ENCODE measurements around the gene ZDHHC13.

The ZDHHC13 gene

DNA sequence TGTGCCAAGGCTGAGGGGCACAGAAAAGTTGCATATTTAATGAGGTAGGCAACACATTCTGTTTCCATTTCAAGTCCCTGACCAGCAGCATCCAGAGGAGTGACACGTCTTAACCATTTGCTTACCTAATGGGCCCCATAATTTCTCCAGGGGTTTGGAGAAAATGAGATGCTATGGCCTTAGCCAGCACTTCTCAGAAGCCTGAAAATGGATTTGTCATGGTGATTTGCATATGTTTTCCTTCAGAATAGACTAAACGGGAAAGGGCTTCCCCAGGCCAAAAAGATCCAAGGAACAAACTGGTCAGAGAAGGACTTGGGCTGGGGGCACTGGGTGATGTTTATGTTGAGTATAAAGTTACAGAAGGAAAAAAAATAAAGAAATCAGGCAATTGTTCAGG lies 68.1 kb downstream of the ZDHHC13 start:
- no peaks in the 10 kb centered on the region for H3K36me3 ChIP-seq (ENCODE audit: control insufficient read depth, insufficient read depth, low read length)
- H3K4me3 ChIP-seq (ENCODE audit: low read length): no peak overlapping the region
- H3K27me3 ChIP-seq (ENCODE audit: control insufficient read depth, insufficient read depth, low read length): no peaks in the 10 kb centered on the region
- no peak overlapping the region for H3K27ac ChIP-seq (ENCODE audit: low read depth, low read length)
- H3K4me1 ChIP-seq (ENCODE audit: control insufficient read depth, insufficient read depth, low read length): no peaks in the 10 kb centered on the region
- no peak overlapping the region for H3K9ac ChIP-seq (ENCODE audit: low read length)

DNA sequence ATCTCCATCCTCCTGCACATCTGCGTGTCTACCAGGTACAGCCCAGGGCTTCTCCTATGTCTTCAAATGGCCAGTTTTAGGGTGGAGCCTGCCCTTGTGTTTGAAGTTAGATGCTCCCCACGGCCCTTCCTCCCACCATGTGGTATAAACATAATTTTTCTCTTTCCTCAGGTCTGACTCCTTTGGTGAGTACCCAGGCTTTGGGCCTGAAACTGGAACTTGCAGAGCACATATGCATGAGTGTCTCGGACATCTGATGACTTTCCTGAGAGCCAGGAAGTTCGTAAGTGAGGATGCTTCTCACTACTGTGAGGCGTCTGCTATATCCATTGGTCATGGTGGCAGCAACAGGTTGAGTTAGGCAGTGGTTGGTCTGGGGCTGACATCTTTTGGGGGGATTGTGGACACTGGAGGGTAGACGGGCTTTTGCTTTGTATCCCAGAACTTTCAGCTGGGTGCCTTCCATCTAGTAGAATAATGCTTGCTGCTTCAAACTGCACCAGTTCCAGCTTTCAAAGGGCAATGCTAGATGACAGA lies 68.6 kb downstream of the ZDHHC13 start:
- no peak overlapping the region for H3K4me3 ChIP-seq (ENCODE audit: low read length)
- H3K36me3 ChIP-seq (ENCODE audit: control insufficient read depth, insufficient read depth, low read length): no peaks in the 10 kb centered on the region
- H3K27ac ChIP-seq (ENCODE audit: low read depth, low read length): no peak overlapping the region
- H3K27me3 ChIP-seq (ENCODE audit: control insufficient read depth, insufficient read depth, low read length): no peaks in the 10 kb centered on the region
- H3K4me1 ChIP-seq (ENCODE audit: control insufficient read depth, insufficient read depth, low read length): no peaks in the 10 kb centered on the region
- no peak overlapping the region for H3K9ac ChIP-seq (ENCODE audit: low read length)

DNA sequence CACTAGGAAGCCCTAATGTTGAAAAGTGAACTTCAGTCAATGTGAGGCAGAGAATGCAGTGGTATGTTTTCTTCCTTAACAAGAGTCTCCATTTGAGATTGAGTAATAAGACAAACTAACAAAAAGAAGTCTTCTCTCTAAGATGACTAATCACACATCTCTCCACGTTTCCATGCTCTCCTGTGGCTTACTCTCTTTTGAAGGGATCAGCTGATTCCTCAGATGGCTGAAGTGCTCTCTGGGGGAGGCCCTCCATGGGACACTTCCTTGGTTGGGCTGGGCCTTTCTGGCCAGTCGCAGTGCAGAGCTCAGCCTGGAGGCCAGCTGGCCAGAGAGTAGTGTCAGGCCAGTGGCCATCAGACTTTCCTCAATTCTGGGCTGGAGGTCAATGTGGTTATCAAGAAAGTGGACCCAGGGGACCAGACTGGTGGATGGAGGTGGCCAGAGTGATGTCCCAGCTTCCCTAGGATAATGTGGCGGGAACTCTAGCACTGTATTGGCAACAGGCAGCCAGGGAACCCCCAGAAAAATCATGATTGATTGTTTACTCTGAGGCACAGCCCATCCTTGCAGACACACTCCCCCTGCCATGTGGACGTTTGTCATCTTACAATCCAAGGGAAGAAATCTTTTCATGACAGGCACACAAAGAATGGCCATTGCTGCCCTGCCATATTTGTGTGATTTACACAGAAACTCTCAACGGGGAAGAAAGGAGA lies 70.3 kb downstream of the ZDHHC13 start:
- Histone ChIP-seq H3K4me3 (ENCODE audit: low read length) (no peak overlapping the region), H3K27ac (ENCODE audit: low read depth, low read length) (no peak overlapping the region), H3K27me3 (ENCODE audit: control insufficient read depth, insufficient read depth, low read length) (no peaks in the 10 kb centered on the region), H3K4me1 (ENCODE audit: control insufficient read depth, insufficient read depth, low read length) (no peaks in the 10 kb centered on the region), H3K36me3 (ENCODE audit: control insufficient read depth, insufficient read depth, low read length) (no peaks in the 10 kb centered on the region), H3K9ac (ENCODE audit: low read length) (no peak overlapping the region)

DNA sequence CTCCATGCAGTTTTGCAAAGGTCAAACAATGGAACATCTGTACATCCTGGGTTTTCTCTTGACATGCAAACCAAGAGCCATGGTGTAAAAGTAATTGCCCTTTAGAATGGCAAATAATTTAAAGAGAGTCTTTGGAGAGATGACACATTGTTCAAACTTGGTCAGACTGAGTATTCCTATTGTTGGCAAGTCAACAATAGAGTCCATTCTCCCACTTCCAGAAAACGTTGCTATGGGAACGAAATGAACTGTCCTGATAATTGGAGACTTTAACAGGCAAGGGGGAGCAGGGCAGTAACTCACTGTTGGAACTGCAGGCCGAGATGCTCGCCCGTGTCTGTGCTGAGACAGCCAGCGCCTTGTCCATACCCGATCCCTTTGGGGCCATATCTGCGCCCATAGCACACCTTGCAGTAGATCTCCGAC lies 70.9 kb downstream of the ZDHHC13 start:
- no peaks in the 10 kb centered on the region for H3K4me1 ChIP-seq (ENCODE audit: control insufficient read depth, insufficient read depth, low read length)
- no peaks in the 10 kb centered on the region for H3K36me3 ChIP-seq (ENCODE audit: control insufficient read depth, insufficient read depth, low read length)
- H3K27me3 ChIP-seq (ENCODE audit: control insufficient read depth, insufficient read depth, low read length): no peaks in the 10 kb centered on the region
- H3K27ac ChIP-seq (ENCODE audit: low read depth, low read length): no peak overlapping the region
- H3K4me3 ChIP-seq (ENCODE audit: low read length): no peak overlapping the region
- no peak overlapping the region for H3K9ac ChIP-seq (ENCODE audit: low read length)

DNA sequence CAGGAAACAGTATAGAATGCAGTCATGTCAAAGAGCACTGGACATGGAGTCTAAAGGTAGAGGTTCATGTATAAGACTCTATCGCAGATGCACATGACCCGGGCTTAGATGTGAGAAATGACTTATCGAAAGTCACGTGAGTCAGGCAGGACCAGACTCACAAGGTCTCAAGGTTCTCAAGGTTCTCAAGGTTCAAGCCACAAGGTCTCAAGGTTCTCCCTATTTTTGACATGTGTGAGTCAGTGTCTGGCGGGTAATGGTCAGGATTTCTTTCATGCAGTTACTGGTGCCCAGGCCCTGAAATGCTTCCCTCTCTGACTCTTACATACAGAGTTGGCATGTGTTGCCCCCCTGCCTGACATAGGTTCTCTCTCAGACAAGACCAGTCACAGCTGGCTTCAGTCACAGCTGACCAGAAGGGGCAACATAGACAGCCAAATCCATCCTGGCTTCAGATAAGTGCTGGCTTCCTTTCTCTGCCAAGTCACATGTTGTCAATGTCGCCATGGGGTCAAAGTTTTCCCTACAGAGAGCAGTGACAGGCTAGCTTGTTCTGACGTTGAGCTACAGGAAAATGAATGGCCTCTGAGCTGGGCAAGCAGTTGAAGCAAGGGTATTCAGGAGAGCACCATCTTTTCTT lies 74.7 kb downstream of the ZDHHC13 start:
- no peak overlapping the region for H3K27ac ChIP-seq (ENCODE audit: low read depth, low read length)
- no peak overlapping the region for H3K9ac ChIP-seq (ENCODE audit: low read length)
- H3K4me3 ChIP-seq (ENCODE audit: low read length): no peak overlapping the region
- no peaks in the 10 kb centered on the region for H3K27me3 ChIP-seq (ENCODE audit: control insufficient read depth, insufficient read depth, low read length)
- H3K36me3 ChIP-seq (ENCODE audit: control insufficient read depth, insufficient read depth, low read length): no peaks in the 10 kb centered on the region
- H3K4me1 ChIP-seq (ENCODE audit: control insufficient read depth, insufficient read depth, low read length): no peaks in the 10 kb centered on the region

DNA sequence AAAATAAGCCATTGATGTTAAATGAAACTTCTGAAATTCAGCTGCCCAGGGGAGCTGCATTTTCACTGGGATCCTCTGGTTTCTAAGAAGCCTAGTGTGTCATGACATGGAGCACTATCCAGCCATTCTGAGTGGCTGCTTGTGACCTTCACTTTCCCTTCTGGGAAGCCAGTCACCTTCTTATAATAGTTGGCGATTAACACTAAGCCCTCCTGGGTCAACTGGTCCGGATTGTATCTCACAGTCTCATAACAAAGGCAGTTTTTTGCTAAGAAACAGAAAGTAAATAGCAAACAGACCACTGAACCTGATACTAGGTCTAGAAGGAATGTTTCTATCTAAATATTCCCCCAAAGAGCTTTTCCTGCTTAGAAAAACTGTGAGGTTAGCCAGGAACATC lies 76.9 kb downstream of the ZDHHC13 start:
- Histone ChIP-seq H3K36me3 (ENCODE audit: control insufficient read depth, insufficient read depth, low read length) (no peaks in the 10 kb centered on the region), H3K27me3 (ENCODE audit: control insufficient read depth, insufficient read depth, low read length) (no peaks in the 10 kb centered on the region), H3K27ac (ENCODE audit: low read depth, low read length) (no peak overlapping the region), H3K4me3 (ENCODE audit: low read length) (no peak overlapping the region), H3K4me1 (ENCODE audit: control insufficient read depth, insufficient read depth, low read length) (no peaks in the 10 kb centered on the region), H3K9ac (ENCODE audit: low read length) (no peak overlapping the region)

DNA sequence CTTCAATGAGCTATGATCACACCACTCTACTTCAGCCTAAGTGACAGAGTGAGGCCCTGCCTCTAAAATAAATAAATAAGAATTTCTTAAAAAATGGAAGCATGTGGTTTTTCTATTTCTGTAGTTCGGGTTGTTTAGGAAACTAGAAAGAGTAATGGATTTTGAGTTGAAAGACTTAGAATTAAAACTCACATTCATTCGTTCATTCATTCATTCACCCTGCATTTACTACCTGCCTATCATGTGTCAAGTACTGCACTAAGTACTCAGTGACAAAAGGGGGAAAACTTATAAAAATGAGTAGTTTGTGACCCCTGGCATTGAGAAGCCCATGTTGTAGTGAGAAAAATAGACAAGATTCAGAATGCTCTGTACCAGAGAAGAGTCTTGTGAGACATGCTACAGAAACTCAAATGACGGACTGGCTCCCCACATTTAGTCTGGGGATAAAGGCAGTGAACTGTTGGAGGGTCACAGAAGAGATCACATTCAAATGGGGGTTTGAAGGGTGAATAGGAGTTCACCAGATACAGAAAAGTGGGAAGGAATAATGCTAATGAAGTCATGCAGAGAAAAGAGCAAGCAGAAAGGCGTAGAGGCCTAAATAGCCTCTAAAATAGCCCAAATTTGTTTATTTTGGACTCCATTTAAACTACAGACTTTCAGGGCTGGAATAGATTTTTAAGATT lies 77.8 kb downstream of the ZDHHC13 start:
- no peaks in the 10 kb centered on the region for H3K27me3 ChIP-seq (ENCODE audit: control insufficient read depth, insufficient read depth, low read length)
- no peaks in the 10 kb centered on the region for H3K4me1 ChIP-seq (ENCODE audit: control insufficient read depth, insufficient read depth, low read length)
- H3K27ac ChIP-seq (ENCODE audit: low read depth, low read length): no peak overlapping the region
- no peak overlapping the region for H3K9ac ChIP-seq (ENCODE audit: low read length)
- H3K36me3 ChIP-seq (ENCODE audit: control insufficient read depth, insufficient read depth, low read length): no peaks in the 10 kb centered on the region
- no peak overlapping the region for H3K4me3 ChIP-seq (ENCODE audit: low read length)

DNA sequence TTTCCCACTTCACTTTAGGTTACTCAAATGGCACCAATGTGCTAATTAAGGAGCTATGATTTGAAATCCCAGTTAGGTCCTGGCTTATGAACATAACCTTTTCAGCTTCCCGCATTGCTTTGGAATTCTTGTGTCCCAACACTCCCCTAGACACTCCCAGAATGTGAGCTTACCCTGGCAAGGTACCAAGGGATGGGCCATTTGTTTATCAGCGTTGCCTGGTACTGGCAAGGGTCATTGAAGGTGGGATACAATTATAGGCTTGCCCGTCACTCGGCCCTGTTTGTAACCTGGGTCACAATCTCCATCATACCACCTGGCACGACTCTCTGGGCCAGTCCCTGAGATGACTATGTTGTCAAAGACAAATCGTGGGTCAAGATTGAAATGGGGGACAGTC lies 79.5 kb downstream of the ZDHHC13 start:
- no peak overlapping the region for H3K4me3 ChIP-seq (ENCODE audit: low read length)
- H3K9ac ChIP-seq (ENCODE audit: low read length): no peak overlapping the region
- H3K36me3 ChIP-seq (ENCODE audit: control insufficient read depth, insufficient read depth, low read length): no peaks in the 10 kb centered on the region
- H3K27me3 ChIP-seq (ENCODE audit: control insufficient read depth, insufficient read depth, low read length): no peaks in the 10 kb centered on the region
- no peak overlapping the region for H3K27ac ChIP-seq (ENCODE audit: low read depth, low read length)
- H3K4me1 ChIP-seq (ENCODE audit: control insufficient read depth, insufficient read depth, low read length): no peaks in the 10 kb centered on the region

- no peaks in the 10 kb centered on the region for H3K4me1 ChIP-seq (ENCODE audit: control insufficient read depth, insufficient read depth, low read length)
- no peaks in the 10 kb centered on the region for H3K27me3 ChIP-seq (ENCODE audit: control insufficient read depth, insufficient read depth, low read length)
- no peak overlapping the region for H3K27ac ChIP-seq (ENCODE audit: low read depth, low read length)
- no peaks in the 10 kb centered on the region for H3K36me3 ChIP-seq (ENCODE audit: control insufficient read depth, insufficient read depth, low read length)
- H3K9ac ChIP-seq (ENCODE audit: low read length): no peak overlapping the region
- no peak overlapping the region for H3K4me3 ChIP-seq (ENCODE audit: low read length)
Measured at GRCh38 chr11:19199048-19199447, 82.1 kb downstream of the ZDHHC13 start.

GRCh38 chr11:19199771-19200170 lies 82.8 kb downstream of the ZDHHC13 start:
- H3K9ac ChIP-seq (ENCODE audit: low read length): no peak overlapping the region
- H3K4me1 ChIP-seq (ENCODE audit: control insufficient read depth, insufficient read depth, low read length): no peaks in the 10 kb centered on the region
- H3K27ac ChIP-seq (ENCODE audit: low read depth, low read length): no peak overlapping the region
- H3K4me3 ChIP-seq (ENCODE audit: low read length): no peak overlapping the region
- no peaks in the 10 kb centered on the region for H3K36me3 ChIP-seq (ENCODE audit: control insufficient read depth, insufficient read depth, low read length)
- H3K27me3 ChIP-seq (ENCODE audit: control insufficient read depth, insufficient read depth, low read length): no peaks in the 10 kb centered on the region

DNA sequence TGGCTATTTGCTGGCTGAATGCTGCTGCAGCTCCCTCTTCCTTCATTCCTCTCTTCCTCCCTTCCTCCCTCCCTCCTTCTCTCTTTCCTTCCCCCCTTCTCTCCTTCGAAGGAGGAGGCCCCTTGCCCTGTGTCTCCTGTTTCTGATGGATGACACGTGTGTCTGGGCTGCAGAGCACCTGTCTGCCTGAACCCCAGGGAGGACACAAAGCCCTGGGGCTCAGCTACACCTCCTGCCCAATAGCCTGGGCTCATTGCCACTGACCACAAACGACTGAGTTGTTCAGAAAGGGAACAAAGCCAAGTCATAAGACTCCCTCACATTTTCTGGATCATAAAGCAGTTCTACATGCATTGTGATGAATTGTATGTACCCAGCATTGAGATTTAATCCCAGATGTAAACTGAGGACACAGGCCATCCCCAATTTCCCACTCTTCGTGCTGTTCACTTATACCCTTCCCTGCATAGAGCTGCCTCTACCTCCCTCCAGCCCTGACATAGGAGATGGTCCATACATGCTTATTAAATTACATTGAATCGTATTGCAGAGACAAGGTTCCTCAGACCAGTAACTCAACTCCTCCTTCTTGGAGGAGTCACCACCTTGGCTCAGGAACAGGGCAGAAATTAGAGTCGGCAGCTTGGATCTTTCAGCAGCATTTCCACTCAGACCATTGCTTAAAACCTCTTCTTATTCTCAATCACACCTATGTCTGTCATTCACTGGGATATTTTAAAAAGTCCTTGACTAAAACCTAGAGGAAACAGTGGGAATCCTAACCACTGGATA lies 83.6 kb downstream of the ZDHHC13 start:
- no peaks in the 10 kb centered on the region for H3K27me3 ChIP-seq (ENCODE audit: control insufficient read depth, insufficient read depth, low read length)
- no peak overlapping the region for H3K27ac ChIP-seq (ENCODE audit: low read depth, low read length)
- H3K4me1 ChIP-seq (ENCODE audit: control insufficient read depth, insufficient read depth, low read length): no peaks in the 10 kb centered on the region
- H3K9ac ChIP-seq (ENCODE audit: low read length): no peak overlapping the region
- H3K4me3 ChIP-seq (ENCODE audit: low read length): no peak overlapping the region
- no peaks in the 10 kb centered on the region for H3K36me3 ChIP-seq (ENCODE audit: control insufficient read depth, insufficient read depth, low read length)

Measured in rectal smooth muscle tissue (tissue), 1 donor.